Small intestine (tissue), 7 donors: ENCODE measurements around the gene SMAD6. TPM values are rescaled to one million over a fixed set of nuclear protein-coding genes. Genes with fewer than 3 reads are reported as not detected.

Source experiments
- DNase-seq, 2 donors: peaks; one replicate each; pipeline versions ENCODE4 v3.0.0 to v3.0.0-alpha.2; 2013
- FAIRE-seq: peaks from 2 replicates; lab custom pipeline; 2012; peaks lifted over from hg19 to GRCh38; lab: Jason Lieb, UNC
- H3K27ac ChIP-seq, 3 donors: one replicate each; pipeline ENCODE4 v1.5.1; 2013; ENCODE audit warnings: low read length in 2 of 3, mild to moderate bottlenecking in 2 of 3, control low read depth in 1 of 3, inconsistent platforms in 1 of 3, low read depth in 1 of 3, moderate library complexity in 1 of 3
- H3K27me3 ChIP-seq, 3 donors: one replicate each; pipeline ENCODE4 v1.6.1; 2013; ENCODE audit warnings: low read length in 3 of 3, inconsistent platforms in 1 of 3; ENCODE audit not compliant: control insufficient read depth in 3 of 3, insufficient read depth in 3 of 3
- H3K36me3 ChIP-seq, 3 donors: one replicate each; pipeline ENCODE4 v1.6.1; 2013; ENCODE audit warnings: low read length in 3 of 3, inconsistent platforms in 1 of 3, low read depth in 1 of 3, mild to moderate bottlenecking in 1 of 3, moderate library complexity in 1 of 3; ENCODE audit not compliant: control insufficient read depth in 3 of 3, insufficient read depth in 2 of 3
- H3K4me1 ChIP-seq, 3 donors: one replicate each; pipeline ENCODE4 v1.6.1; 2013; ENCODE audit warnings: low read length in 2 of 3, inconsistent platforms in 1 of 3, low read depth in 1 of 3, mild to moderate bottlenecking in 1 of 3, moderate library complexity in 1 of 3; ENCODE audit not compliant: control insufficient read depth in 3 of 3, insufficient read depth in 2 of 3
- H3K4me3 ChIP-seq, 3 donors: one replicate each; pipeline ENCODE4 v1.5.1; 2013; ENCODE audit warnings: low read length in 3 of 3, control low read depth in 1 of 3, inconsistent platforms in 1 of 3, low read depth in 1 of 3, mild to moderate bottlenecking in 1 of 3, moderate library complexity in 1 of 3
- H3K9me3 ChIP-seq, 2 donors: one replicate each; pipeline ENCODE4 v1.6.1; 2013; ENCODE audit warnings: low read depth in 1 of 2, low read length in 1 of 2; ENCODE audit not compliant: control insufficient read depth in 2 of 2, insufficient read depth in 1 of 2
- WGBS, 3 donors: extraction: QIAGEN DNeasy Blood & Tissue Kit; methylation state at CpG; one replicate each; pipeline ENCODE4 v1.1.7; 2013; 5-methylcytosine and 5-hydroxymethylcytosine counted together
- polyA plus RNA-seq, 4 donors: library from polyadenylated mRNA; stranded (reverse) in 3 of 4; unstranded in 1 of 4; fragments of 200-250 nt in 3 of 4; fragments of 120-200 nt in 1 of 4; gene quantifications; one replicate each; pipeline versions ENCODE4 v1.2.1 to v1.2.3, GENCODE V29; 2013
- donor health status: healthy with polysubstance abuse.
- donor health status: control.
- donor health status: control.
- donor health status: Bipolar disorder and iron deficiency.
- donor health status: healthy.

SMAD6 gene
- polyA plus RNA-seq, 4 donors: 0.89 to 23.6 (median 10.4) TPM

DNA sequence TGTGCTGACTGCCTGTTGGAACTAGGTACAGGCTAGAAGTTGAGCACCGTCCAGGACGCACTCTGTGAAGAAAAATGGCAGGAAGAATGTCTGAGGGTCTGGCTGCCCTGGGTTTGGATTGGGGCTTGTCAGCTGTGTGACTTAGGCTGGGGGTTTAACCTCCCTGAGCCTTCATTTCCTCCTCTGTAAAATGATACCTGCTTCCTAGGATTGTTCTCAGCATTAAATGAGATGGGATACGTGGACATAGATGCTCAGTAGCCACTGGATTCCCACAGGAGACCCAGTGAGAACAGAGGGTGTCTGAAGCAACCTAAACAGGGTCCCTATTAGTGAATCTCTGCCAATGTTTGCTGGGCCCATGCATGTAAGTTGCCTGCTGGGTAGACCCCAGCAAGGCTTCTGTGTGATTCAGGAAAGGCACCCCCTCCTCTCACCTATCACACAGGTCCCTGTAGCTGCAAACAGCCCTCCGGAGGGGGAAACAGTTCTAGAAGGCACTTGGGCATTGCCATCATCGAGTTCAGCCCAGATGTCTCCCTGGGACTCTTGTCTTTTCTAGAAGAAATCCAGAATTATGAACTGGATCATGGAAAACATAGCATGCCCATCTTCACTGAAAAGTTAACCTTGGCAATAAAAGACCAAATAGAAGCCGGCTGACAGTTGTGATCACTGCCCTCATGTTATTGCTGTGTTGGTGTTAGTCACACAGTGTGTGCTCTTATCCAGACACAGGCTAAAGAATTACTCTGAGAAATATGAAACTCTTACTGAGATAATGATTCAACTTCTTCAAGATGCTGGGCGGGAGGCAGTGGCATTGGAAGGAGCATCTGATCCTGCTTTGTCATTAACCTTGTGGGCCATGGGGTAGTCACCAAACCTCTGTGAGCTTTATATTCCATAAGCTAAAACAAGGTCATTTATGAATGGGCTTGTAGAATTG is 64.5 kb downstream of the SMAD6 start:
- WGBS, 3 donors: 18 to 50% (median 29%) methylated on average over 7 of the region's 7 CpGs
- DNase-seq: peak; percentile 47 to 58
- H3K27me3 ChIP-seq: peaks cover 0 to 2% (median 0%) of the 10 kb centered on the region in 3 donors
- no peaks in the 10 kb centered on the region for H3K9me3 ChIP-seq
- peak overlapping the region; percentile 43 to 88 (median 73) for H3K27ac ChIP-seq
- peaks cover 0 to 44% (median 0%) of the 10 kb centered on the region in 3 donors for H3K36me3 ChIP-seq
- FAIRE-seq: no peak
- no peak overlapping the region for H3K4me3 ChIP-seq
- peaks cover 18 to 98% (median 32%) of the 10 kb centered on the region in 3 donors for H3K4me1 ChIP-seq

GRCh38 chr15:66767240-66767659 is 65.2 kb downstream of the SMAD6 start:
- FAIRE-seq: no peak
- no peaks in the 10 kb centered on the region for H3K9me3 ChIP-seq
- 73 to 85% (median 83%) methylated on average over 3 of the region's 3 CpGs for WGBS, 3 donors
- peaks cover 0 to 43% (median 0%) of the 10 kb centered on the region in 3 donors for H3K36me3 ChIP-seq
- DNase-seq: no peak
- peaks cover 18 to 98% (median 31%) of the 10 kb centered on the region in 3 donors for H3K4me1 ChIP-seq
- H3K4me3 ChIP-seq: no peak overlapping the region
- H3K27me3 ChIP-seq: peaks cover 0 to 2% (median 0%) of the 10 kb centered on the region in 3 donors
- peak overlapping the region in 2 of 3 donors; percentile 73 to 88 for H3K27ac ChIP-seq

GRCh38 chr15:66768987-66769386 is 67.0 kb downstream of the SMAD6 start:
- no peak for DNase-seq
- Histone ChIP-seq H3K4me3 (no peak overlapping the region), H3K27ac (peak overlapping the region in 1 of 3 donors; percentile 84), H3K27me3 (peaks cover 0 to 2% (median 0%) of the 10 kb centered on the region in 3 donors), H3K36me3 (peaks cover 0 to 43% (median 0%) of the 10 kb centered on the region in 3 donors), H3K9me3 (no peaks in the 10 kb centered on the region), H3K4me1 (peaks cover 22 to 96% (median 31%) of the 10 kb centered on the region in 3 donors)
- 89 to 91% (median 90%) methylated on average over 8 of the region's 8 CpGs for whole genome bisulfite sequencing, 3 donors
- no peak for FAIRE-seq

- Histone ChIP-seq H3K4me3 (no peak overlapping the region), H3K27ac (peak overlapping the region; percentile 35 to 84 (median 83)), H3K4me1 (peaks cover 18 to 96% (median 25%) of the 10 kb centered on the region in 3 donors), H3K9me3 (no peaks in the 10 kb centered on the region), H3K36me3 (peaks cover 0 to 52% (median 0%) of the 10 kb centered on the region in 3 donors), H3K27me3 (no peaks in the 10 kb centered on the region)
- 7 to 59% (median 28%) methylated on average over 14 of the region's 14 CpGs for WGBS, 3 donors
- peak; percentile 89 to 91 for DNase-seq
- FAIRE-seq: no peak
These were observed 68.7 kb downstream of the SMAD6 start for GRCh38 chr15:66770518-66771350.

DNA sequence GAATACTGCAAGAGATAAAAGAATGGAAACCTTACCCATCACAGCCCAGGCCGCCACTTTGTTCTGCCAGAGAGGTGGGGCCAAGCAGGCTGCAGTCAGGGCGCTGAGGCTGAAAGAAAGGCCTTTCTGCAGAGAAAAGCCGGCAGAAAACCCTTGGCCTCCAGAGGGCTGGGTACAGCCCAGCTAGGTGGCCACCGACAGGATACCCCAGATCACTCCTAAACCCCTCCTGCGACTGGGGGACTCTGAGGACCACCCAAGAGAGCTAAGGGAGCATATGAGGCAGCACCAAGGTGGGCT is 69.3 kb downstream of the SMAD6 start:
- peaks cover 15 to 92% (median 22%) of the 10 kb centered on the region in 3 donors for H3K4me1 ChIP-seq
- peak overlapping the region in 2 of 3 donors; percentile 83 to 84 for H3K27ac ChIP-seq
- FAIRE-seq (no peak), DNase-seq (no peak)
- H3K9me3 ChIP-seq: no peaks in the 10 kb centered on the region
- 14 to 55% (median 36%) methylated on average over 5 of the region's 5 CpGs for WGBS, 3 donors
- no peaks in the 10 kb centered on the region for H3K27me3 ChIP-seq
- H3K4me3 ChIP-seq: no peak overlapping the region
- peaks cover 0 to 57% (median 0%) of the 10 kb centered on the region in 3 donors for H3K36me3 ChIP-seq

- peak overlapping the region; percentile 68 to 84 (median 80) for H3K27ac ChIP-seq
- no peak for FAIRE-seq
- peak; percentile 72 to 85 for DNase-seq
- H3K4me1 ChIP-seq: peaks cover 8 to 86% (median 18%) of the 10 kb centered on the region in 3 donors
- H3K36me3 ChIP-seq: peaks cover 0 to 65% (median 0%) of the 10 kb centered on the region in 3 donors
- H3K4me3 ChIP-seq: no peak overlapping the region
- H3K9me3 ChIP-seq: no peaks in the 10 kb centered on the region
- H3K27me3 ChIP-seq: no peaks in the 10 kb centered on the region
- WGBS, 3 donors: 16 to 43% (median 29%) methylated on average over 7 of the region's 7 CpGs
These were observed 70.6 kb downstream of the SMAD6 start for GRCh38 chr15:66772604-66773128.

- FAIRE-seq: no peak
- Histone ChIP-seq H3K4me1 (peaks cover 8 to 85% (median 18%) of the 10 kb centered on the region in 3 donors), H3K36me3 (peaks cover 0 to 66% (median 0%) of the 10 kb centered on the region in 3 donors)
These were observed 71.3 kb downstream of the SMAD6 start for GRCh38 chr15:66773129-66773873.

More at GRCh38 chr15:66773129-66773873, 71.3 kb downstream of the SMAD6 start:
- WGBS, 3 donors: 16 to 31% (median 17%) methylated on average over 12 of the region's 12 CpGs
- no peaks in the 10 kb centered on the region for H3K27me3 ChIP-seq
- H3K4me3 ChIP-seq: no peak overlapping the region
- peak overlapping the region; percentile 68 to 84 (median 80) for H3K27ac ChIP-seq
- peak; percentile 37 to 64 for DNase-seq
- H3K9me3 ChIP-seq: no peaks in the 10 kb centered on the region
